ENCODE measurements around the gene PPP2R5C.
"Not testable (repeated sequence)": the region's sequence is repeated elsewhere in the genome, so short reads cannot be mapped to it uniquely, and the experiment has no call there.

PPP2R5C gene

DNA sequence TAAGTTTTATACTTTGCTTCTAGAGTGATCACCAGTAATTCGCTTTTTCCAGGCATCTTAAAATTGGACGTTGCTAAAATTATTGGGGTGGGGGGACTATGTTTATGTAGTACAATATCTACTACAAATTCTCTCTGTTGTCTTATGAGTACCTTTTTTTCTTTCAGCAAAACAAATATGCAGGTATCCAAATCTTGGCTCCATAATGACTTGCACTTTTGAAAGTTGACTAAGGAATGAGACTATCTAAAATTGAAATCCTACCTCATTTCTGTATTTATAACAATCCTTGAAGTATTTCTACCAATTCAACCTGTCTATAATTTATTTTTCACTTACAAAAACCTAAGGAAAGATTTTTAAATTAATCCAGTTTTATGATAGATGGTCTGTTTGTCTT is 205.2 kb downstream of the PPP2R5C start:
- peak overlapping the region; percentile 99 for H3K4me3 ChIP-seq (ENCODE audit: low read depth, low read length)
- no peak for DNase-seq (ENCODE audit: low read depth)

DNA sequence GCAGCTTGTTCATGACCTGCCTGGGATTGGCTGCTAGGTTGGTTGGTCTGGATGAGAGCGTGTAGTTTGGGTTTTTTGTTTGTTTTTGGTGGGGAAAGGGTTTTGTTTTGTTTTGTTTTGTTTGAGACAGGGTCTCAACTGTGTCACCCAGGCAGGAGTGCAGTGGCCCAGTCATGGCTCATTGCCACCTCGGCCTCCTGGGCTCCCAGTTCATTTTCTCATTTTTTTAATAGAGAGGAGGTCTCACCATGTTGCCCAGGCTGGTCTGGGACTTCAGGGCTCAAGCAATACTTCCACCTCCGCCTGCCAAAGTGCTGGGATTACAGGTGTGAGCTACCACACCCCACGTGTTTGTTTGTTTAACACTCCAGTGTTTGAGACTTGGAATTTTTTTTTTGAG is 206.7 kb downstream of the PPP2R5C start:
- no peak for DNase-seq (ENCODE audit: low read depth)
- no peak overlapping the region for H3K4me3 ChIP-seq (ENCODE audit: low read depth, low read length)

DNA sequence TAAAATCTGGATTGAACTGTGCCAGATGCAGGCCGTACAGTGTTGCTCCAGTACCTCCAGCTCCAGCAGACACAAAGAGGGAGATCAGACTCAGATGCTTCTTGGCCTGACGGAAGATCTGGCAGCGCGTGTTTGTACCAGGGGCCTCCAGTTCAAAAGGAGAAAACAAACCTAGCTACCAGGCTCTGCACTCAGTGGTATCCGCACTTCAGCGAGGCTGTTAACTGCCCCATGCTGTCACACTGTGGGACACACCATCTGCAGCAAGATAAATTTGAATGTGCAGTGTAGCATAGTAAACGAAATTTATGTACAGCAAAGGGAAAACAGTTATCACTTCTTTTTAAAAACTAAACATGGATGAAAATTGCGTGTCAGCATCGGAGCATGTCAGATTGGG is 208.0 kb downstream of the PPP2R5C start:
- DNase-seq (ENCODE audit: low read depth): no peak
- no peak overlapping the region for H3K4me3 ChIP-seq (ENCODE audit: low read depth, low read length)

DNA sequence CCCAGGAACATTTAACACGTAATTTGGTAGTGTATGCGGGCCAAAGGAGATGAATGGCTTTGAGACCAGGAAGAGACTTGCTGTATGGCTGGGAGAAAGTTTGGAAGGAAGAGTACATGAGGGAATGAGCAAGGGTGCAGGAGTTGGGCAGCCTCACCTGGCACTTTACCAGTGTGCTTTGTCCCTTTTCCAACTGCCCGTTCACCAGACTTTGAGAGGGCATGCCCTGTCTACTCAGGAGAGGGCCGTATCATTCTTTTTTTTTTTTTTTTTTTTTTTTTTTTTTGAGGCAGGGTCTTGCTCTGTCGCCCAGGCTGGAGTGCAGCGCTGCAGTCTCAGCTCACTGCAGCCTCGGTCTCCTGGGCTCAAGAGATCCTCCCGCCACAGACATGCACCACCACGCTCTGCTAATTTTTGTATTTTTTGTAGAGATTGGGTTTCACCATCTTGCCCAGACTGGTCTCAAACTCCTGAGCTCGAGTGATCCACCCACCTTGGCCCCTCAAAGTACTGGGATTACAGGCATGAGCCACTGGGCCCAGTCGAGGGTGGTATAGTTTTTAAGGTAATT is 209.4 kb downstream of the PPP2R5C start:
- no peak overlapping the region for H3K4me3 ChIP-seq (ENCODE audit: low read depth, low read length)
- DNase-seq (ENCODE audit: low read depth): no peak

DNA sequence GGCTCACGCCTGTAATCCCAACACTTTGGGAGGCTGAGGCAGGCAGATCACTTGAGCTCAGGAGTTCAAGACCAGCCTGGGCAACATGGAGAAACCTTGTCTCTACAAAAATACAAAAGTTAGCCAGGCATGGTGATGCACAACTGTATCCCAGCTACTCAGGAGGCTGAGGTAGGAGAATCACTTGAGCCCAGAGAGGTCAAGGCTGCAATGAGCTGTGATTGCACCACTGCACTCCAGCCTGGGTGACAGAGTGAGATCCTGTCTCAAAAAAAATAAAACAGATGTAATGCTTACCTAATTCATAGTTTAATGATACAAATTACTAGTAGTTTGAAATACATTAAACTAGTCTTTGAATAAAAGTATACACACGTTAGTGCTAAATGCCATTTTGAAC is 209.9 kb downstream of the PPP2R5C start:
- not testable (repeated sequence) for DNase-seq (ENCODE audit: low read depth)

DNA sequence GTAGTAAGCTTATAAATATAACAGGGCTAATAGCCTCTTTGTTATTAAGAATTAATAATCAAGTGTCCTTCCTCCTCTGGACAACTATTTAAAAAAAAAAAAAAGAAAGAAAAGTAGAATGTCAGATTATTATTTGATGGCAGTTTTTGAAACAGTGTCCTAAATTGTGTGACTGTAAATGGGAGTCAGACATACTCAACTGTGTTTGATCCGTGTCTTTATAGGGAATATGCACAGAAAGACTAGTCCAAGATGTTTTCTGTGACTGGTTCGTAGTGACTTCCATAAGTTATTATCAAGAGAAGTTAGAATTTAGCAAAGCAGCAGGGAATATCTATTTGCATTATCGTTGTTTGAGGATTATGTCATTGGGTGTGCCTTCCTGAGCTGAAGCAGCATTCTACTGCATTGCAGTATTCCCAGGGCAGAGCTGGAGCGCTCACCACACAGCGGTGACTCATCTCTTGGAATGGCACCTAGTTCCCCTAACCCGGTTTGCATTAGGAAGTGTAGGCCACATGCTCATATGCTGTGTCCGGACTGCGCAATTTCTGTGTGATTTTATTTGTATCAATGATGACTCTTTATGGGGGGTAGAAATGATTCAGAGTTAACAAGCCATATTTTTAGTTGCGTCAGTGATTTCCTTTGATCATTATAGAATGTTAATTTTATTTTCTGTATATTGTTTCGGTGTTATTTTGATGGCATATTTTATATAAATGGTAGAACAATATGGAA is 210.8 kb downstream of the PPP2R5C start:
- H3K4me3 ChIP-seq (ENCODE audit: low read depth, low read length): no peak overlapping the region
- DNase-seq (ENCODE audit: low read depth): peak; percentile 99

More for the DNA sequence above, 209.9 kb downstream of the PPP2R5C start:
- H3K4me3 ChIP-seq (ENCODE audit: low read depth, low read length): not testable (repeated sequence)

DNA sequence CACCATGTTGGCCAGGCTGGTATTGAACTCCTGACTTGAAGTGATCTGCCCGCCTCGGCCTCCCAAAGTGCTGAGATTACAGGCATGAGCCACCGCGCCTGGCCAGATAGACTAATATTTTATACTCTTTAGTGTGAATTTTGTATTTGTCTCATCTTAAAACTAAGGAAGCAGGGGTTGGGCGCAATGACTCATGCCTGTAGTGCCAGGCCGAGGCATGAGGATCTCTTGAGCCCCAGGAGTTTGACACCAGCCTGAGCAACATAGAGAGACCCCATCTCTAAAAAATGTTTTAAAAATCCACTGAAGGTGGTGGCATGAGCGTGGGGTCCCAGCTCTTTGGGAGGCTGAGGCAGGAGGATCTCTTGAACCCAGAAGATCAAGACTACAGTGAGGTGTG is 211.8 kb downstream of the PPP2R5C start:
- no peak overlapping the region for H3K4me3 ChIP-seq (ENCODE audit: low read depth, low read length)
- no peak for DNase-seq (ENCODE audit: low read depth)

DNA sequence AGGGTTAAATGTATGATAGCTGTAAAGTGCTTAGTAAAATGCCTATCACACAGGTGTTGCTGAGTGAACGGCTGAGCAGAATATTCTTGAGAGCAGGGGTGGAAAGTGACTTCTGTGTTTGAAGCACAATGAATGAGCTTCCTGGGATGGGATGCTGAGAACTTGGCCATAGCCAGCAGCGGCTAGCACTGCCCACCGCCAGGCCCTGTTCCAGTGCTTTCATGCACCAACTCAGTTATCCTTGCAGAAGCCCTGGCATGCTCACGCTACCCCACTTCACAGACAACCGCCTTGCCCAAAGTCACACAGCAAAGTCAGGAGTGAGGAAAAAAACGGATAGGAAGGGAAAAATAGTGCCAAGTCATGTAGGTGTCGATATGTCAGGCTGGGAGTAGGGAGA is 213.7 kb downstream of the PPP2R5C start:
- no peak overlapping the region for H3K4me3 ChIP-seq (ENCODE audit: low read depth, low read length)
- DNase-seq (ENCODE audit: low read depth): no peak
